GM21737 (cell line): ENCODE measurements around the gene IFITM1.
A peak's percentile ranks its signal among the peaks of the same experiment; 100 is the strongest.
"Not testable (repeated sequence)": the region's sequence is repeated elsewhere in the genome, so short reads cannot be mapped to it uniquely, and the experiment has no call there.

Experiments used
- ATAC-seq: cut with Tn5 transposase; IDR thresholded peaks from one replicate; pipeline ENCODE4 v1.9.1; 2021; ENCODE audit warnings: mild to moderate bottlenecking, moderate library complexity; ENCODE audit not compliant: unreplicated experiment

The IFITM1 gene

DNA sequence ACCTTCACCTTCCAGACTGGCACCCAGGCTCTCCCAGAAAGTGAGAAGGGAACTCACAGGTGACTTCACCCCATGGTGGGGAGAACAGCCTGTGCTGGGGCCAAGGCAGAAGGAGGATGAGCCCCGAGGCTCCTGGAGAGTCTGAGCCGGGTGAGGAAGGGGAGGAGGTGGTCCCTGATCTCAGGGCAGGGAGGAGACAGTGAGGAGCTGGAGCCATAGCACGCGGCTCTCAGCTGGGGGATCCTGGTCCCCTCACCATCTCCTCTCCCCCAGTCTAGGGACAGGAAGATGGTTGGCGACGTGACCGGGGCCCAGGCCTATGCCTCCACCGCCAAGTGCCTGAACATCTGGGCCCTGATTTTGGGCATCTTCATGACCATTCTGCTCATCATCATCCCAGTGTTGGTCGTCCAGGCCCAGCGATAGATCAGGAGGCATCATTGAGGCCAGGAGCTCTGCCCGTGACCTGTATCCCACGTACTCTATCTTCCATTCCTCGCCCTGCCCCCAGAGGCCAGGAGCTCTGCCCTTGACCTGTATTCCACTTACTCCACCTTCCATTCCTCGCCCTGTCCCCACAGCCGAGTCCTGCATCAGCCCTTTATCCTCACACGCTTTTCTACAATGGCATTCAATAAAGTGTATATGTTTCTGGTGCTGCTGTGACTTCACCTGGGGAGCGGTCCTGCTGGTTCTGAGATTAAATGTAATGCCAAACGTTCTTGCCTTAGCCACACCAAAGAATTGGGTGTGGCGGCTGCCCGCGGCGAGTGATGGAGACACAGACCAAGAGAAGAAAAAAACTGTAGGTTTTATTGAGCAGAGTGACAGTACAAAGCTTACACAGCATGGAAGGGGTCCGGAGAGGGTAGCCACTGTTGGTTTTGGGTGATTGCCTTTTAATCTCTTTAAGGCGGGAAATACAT, 4.8 kb upstream of the IFITM1 start:
- ATAC-seq = not testable (repeated sequence)

DNA sequence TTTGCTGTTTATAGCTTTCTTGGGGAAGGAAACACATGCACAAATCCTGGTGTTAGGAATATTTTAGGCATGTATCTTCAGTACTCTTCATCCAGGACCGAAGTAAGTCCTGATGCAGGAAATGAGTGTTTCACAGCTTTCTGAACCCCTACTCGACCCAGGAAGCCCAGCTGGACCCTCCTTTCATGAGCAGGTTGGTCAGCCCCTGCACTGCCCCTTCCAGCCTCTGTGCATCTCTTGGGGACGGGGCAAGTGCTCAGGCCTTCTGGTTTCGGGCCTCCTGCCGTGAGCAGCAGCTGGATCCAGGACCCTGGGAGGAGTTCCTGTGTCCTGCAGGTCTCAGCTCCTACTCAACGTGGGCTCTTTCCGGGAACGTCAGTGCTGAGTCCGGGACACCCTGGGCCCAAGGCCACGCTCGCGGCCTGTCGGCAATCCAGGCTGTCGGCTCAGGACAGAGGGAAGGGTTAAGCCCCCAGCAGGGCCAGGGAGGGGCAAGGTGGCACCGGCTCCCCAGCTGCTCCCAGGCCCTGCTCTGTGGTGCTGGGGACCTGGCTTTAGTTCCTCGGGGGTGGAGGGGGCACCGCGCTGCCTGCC, 3.8 kb upstream of the IFITM1 start:
- ATAC-seq = not testable (repeated sequence)

DNA sequence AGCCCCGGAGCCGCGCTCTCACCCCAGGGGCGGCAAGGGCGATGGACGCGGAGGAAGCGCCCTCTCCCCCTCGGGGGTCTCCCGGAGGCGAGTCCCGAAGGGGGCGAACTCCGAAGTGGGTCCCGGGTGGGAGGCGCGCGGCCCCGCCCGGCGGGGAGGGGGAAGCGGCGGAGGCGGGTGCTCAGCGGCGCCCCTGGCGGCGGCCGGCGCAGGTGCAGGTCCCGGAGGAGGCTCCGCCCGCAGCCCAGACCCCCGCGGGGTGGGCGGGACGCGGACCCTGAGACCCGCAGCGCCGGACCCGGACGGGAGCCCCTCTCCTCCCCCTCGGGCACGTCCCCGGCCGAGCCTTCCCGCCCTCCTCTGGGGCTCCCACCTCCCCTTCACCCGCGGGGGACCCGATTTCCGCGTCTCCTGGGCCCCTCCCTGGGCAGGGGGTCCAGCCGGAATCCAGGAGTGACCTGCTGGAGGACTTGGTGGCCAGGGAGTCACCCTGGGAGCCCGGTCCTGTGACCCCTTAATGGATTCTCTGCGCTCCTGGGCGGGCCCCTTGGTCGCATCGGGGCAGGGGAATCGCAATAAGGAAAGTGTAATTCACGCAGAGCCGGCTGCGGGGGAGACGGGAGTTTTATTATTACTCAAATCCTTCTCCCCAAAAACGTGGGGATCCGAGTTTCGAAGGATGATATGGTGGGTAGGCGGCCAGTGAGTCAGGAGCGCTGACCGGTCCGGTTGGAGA, 2.7 kb upstream of the IFITM1 start:
- not testable (repeated sequence) for ATAC-seq

DNA sequence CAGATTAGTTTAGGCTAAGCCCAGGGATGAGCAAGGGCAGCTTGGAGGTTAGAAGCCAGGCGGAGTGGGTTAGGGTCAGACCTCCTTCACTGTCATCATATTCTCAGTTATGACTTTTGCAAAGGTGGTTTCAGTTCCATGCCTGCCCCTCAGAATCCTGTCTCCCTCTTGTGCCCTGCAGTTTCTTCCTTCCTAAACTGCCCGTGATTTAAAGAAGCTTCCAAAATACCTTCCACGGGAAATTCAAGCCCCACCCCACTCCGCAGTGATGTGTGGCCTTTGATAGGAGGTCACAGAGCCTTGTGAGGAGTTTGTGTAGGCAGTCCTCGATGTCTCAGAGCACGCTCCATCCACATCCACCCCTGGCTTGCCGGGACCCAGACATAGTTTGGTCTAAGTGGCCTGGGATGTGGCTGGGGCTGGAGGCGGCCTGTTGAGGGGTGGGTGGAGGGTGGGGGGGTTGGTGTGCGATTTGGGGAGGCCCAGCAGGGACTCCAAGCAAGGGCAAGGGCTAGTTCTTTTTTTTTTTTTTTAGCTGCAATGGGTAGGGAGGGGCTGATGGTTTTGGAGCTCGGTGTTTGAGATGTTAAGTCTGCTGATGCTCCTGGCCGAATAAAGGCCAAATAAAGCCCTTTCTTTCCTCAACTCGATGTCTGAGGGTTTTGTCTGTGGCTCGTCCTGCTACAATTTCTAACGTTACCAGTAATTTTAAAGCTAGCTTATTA, 1.6 kb upstream of the IFITM1 start:
- no peak for ATAC-seq

DNA sequence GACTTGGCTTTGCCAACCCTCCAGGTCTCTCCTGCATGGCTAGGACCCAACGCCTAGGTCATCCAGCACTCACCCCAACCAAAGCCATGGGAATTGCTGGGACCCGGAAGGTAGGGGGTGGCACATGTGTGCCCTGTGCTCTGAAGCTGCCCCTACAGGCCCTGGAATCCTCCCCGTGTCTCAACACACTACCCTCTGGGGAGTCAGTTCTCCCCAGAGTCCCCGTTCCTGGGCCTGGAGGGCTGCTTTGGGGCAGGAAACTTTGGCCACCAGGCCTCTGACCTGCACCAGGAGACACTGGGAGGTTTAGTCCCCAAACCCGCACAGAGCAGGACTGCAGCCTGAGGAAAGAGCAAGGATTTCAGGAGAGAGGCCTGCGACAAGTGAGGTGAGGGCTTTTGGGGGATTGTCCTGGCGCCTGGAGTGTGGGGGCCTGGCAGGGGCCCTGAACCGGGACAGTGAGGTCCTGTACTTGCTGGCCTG, 495 bp upstream of the IFITM1 start:
- no peak for ATAC-seq

DNA sequence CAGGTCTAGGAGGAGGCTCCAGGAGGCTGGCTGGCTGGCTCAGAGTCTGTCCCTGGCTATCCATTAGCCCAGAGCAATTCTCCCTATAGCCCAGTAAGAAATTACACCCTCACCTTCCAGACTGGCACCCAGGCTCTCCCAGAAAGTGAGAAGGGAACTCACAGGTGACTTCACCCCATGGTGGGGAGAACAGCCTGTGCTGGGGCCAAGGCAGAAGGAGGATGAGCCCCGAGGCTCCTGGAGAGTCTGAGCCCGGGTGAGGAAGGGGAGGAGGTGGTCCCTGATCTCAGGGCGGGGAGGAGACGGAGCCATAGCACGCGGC, 675 bp downstream of the IFITM1 start:
- ATAC-seq = not testable (repeated sequence)

DNA sequence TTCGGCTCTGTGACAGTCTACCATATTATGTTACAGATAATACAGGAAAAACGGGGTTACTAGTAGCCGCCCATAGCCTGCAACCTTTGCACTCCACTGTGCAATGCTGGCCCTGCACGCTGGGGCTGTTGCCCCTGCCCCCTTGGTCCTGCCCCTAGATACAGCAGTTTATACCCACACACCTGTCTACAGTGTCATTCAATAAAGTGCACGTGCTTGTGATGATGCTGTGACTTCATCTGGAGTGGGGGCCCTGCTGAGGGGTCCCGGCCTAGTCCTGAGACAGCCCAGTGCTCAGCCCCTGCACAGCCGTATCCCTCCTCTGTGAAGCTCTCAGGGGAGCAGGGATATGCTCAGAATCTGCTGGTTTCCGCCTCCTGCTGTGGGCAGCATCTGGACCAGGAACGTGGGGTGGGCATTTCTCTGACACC, 1.2 kb downstream of the IFITM1 start:
- no peak for ATAC-seq

DNA sequence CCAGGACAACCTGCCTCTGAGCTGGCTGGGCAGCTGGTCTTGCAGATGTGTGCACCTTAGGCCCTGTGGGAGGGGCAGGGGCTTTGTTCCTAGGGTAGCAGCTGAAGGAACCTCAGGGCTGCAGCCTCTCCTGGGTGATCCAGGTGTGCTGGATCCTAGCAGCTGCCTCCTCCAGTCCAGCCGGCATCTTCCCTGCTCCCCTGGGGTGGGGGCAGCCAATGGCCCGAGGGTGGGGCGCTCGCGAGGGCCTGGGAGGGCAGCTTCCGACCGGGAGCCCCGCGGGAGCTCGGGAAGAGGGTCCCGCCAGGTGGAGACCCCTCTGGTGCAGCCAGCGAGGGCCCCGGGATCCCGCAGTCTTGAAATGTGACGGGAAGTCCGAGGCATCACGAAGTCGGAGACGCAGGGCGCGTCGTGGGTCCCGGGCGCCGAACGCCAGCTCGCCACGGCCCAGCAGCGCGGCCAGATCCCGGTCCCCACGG, 1.7 kb downstream of the IFITM1 start:
- ATAC-seq = no peak

DNA sequence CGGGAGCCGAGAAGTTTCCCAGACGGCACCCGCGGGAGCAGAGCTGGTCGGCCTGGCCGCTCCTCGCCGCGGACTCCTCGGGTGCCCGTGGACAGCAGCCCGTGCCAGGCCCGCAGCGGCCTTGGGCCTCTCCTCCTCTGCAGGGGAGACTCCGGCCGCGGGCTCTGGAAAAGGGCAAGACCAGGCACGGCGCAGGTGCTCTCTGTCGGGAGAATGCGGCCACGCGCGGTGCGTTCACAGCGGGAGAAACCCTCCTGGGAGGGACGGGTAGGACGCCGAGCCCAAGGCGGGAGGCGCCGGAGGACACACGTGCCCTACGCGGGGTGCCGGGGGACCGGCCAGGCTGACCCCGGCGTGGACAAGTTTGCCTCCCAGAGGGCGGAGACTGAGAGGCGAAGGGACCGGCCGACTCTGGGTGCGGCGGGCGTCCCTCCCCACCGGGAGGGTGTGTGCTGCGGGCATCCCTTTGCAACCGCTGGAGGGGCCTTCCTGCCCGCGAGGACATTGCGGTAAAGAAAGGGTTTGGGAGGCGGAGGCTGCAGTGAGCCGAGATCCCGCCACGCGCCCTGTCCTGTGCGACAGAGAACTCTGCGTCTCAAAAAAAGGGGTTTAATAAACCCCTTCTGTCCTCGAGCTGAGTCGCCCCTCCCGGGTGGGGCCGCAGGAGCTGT, 2.3 kb downstream of the IFITM1 start:
- ATAC-seq = no peak

DNA sequence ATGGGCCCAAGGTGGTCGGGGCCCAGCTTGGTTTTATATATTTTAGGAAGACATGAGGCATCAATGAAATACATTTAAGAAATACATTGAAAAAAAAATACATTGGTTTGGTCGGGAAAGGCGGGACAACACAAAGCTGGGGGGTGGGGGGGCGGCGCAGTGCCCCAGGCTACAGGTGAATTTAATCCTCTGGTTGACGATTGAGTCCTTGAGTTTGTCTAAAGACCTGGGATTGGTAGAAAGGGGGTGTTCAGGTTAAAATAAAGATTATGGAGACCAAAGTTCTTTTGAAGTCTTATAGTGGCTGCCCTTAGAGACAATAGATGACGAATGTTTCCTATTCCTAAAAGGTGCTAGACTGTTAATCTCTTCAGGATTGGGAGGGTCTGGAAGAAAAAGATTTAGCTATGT, 3.1 kb downstream of the IFITM1 start:
- ATAC-seq = no peak

DNA sequence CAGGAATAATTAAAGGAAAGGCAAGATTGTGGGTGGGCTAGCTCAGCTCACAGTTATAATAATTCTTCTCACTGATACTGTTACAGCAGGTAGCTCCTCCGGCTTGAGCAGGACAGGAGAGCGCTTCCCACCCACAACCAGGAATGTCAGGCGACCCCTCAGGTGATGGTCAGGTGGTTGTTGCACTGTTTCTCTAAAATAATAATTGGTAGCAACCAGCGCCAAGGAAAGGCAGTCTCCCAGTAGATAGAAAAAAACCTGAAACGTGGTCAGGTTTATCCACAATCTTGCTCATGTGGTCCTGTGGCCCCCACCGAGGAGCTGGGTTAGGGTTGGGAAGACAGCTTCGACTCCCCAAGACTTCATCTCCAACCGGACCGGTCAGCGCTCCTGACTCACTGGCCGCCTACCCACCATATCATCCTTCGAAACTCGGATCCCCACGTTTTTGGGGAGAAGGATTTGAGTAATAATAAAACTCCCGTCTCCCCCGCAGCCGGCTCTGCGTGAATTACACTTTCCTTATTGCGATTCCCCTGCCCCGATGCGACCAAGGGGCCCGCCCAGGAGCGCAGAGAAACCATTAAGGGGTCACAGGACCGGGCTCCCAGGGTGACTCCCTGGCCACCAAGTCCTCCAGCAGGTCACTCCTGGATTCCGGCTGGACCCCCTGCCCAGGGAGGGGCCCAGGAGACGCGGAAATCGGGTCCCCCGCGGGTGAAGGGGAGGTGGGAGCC, 4.0 kb downstream of the IFITM1 start:
- not testable (repeated sequence) for ATAC-seq

DNA sequence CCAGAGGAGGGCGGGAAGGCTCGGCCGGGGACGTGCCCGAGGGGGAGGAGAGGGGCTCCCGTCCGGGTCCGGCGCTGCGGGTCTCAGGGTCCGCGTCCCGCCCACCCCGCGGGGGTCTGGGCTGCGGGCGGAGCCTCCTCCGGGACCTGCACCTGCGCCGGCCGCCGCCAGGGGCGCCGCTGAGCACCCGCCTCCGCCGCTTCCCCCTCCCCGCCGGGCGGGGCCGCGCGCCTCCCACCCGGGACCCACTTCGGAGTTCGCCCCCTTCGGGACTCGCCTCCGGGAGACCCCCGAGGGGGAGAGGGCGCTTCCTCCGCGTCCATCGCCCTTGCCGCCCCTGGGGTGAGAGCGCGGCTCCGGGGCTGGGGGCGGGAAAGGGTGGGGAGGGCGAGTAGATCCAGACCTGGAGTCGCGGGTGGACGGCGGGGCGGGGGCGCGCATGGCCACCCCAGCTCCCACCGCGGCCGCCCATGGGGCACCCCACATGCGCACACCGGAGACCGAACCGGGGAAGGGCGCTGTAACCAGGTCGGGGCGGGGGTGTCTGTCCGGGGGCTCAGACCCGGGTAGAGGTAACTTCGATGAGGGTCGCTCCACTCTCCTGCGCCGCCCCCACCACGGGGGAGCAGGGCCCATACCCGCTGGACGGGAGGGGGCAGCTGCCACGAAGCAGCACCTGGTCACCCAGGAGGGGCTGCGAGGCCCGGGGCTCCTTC, 4.7 kb downstream of the IFITM1 start:
- ATAC-seq = peak; percentile 51

DNA sequence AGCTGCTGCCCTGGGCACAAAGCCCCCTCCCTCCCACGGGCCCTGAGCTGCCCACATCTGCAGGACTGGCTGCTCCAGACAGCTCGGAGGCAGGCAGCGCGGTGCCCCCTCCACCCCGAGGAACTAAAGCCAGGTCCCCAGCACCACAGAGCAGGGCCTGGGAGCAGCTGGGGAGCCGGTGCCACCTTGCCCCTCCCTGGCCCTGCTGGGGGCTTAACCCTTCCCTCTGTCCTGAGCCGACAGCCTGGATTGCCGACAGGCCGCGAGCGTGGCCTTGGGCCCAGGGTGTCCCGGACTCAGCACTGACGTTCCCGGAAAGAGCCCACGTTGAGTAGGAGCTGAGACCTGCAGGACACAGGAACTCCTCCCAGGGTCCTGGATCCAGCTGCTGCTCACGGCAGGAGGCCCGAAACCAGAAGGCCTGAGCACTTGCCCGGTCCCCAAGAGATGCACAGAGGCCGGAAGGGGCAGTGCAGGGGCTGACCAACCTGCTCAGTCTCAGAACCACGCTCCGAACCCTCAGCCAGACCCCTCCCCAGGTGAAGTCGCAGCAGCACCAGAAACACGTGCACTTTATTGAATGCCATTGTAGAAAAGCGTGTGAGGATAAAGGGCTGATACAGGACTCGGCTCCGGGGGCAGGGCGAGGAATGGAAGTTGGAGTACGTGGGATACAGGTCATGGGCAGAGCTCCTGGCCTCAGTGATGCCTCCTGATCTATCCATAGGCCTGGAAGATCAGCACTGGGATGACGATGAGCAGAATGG, 5.5 kb downstream of the IFITM1 start:
- ATAC-seq = peak; percentile 13

DNA sequence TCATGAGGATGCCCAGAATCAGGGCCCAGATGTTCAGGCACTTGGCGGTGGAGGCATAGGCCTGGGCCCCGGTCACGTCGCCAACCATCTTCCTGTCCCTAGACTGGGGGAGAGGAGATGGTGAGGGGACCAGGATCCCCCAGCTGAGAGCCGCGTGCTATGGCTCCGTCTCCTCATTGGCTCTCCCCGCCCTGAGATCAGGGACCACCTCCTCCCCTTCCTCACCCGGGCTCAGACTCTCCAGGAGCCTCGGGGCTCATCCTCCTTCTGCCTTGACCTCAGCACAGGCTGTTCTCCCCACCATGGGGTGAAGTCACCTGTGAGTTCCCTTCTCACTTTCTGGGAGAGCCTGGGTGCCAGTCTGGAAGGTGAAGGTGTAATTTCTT, 6.0 kb downstream of the IFITM1 start:
- ATAC-seq = not testable (repeated sequence)

DNA sequence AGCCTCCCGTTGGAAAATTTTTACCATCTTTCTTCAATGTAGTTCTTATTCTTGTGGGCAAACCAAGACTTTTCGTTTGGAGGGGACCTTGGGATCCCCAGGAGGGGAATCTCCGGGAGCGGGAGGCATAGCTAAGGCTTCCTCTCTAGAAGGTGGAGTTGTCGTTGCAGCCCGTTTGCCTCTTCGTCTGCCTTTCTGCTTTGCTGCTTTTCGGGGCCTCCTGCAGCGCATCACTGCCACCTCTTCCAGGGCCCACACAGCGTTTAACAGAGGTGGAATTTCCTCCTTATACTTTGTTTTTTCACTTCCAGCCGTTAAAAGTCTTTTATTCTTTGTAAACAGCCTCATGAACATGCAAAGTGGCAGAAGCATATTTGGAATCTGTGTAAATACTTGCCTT, 10.3 kb downstream of the IFITM1 start:
- no peak for ATAC-seq

DNA sequence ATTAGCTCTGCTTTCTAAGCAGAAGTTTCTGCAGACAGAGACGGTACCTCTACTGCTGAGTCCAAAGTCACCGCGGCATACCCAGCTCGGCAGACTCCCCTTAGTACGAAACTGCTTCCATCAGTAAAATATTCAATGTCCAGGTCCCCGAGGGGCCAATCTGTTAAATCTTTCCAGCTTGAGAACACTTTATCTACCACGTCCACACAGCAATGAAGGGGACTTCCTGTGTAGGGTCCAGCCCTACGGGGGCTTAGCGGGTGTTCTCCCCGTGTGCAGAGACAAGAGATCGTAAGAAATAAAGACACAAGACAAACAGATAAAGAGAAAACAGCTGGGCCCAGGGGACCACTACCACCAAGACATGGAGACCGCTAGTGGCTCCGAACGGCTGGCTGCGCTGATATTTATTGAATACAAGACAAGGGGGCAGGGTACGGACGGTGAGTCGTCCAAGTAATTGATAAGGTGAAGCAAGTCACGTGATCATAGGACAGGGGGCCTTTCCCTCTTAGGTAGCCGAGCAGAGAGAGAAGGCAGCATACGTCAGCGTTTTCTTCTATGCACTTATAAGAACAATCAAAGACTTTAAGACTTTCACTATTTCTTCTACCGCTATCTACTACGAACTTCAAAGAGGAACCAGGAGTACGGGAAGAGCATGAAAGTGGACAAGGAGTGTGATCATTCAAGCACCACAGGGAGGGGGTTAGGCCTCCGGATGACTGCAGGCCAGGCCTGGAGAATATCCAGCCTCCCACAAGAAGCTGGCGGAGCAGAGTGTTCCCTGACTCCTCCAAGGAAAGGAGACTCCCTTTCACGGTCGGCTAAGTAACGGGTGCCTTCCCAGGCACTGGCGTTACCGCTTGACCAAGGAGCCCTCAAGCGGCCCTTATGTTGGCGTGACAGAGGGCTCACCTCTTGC, 11.0 kb downstream of the IFITM1 start:
- not testable (repeated sequence) for ATAC-seq
